Keratinocyte (primary cell): ENCODE data around the gene LDLRAP1.

Experiments
- EZH2 ChIP-seq: IDR thresholded peaks from one replicate; pipeline ENCODE4 v1.6.1; 2012; ENCODE audit warnings: inconsistent platforms, mild to moderate bottlenecking, low read length, moderate library complexity
- TF ChIP-seq, protein P1 (sequence below), 3 experiments: IDR thresholded peaks in 1 of 3; conservative IDR thresholded peaks in 1 of 3; optimal IDR thresholded peaks in 1 of 3; 2 replicates in 2 of 3; 3 replicates in 1 of 3; pipeline versions ENCODE3 to v1.5.1; 2011; ENCODE audit warnings: low read length in 3 of 3, mild to moderate bottlenecking in 3 of 3, moderate library complexity in 2 of 3, control low read depth in 1 of 3, inconsistent platforms in 1 of 3; ENCODE audit not compliant: insufficient read depth in 2 of 3; ENCODE audit errors: extremely low read depth in 1 of 3

DNA sequence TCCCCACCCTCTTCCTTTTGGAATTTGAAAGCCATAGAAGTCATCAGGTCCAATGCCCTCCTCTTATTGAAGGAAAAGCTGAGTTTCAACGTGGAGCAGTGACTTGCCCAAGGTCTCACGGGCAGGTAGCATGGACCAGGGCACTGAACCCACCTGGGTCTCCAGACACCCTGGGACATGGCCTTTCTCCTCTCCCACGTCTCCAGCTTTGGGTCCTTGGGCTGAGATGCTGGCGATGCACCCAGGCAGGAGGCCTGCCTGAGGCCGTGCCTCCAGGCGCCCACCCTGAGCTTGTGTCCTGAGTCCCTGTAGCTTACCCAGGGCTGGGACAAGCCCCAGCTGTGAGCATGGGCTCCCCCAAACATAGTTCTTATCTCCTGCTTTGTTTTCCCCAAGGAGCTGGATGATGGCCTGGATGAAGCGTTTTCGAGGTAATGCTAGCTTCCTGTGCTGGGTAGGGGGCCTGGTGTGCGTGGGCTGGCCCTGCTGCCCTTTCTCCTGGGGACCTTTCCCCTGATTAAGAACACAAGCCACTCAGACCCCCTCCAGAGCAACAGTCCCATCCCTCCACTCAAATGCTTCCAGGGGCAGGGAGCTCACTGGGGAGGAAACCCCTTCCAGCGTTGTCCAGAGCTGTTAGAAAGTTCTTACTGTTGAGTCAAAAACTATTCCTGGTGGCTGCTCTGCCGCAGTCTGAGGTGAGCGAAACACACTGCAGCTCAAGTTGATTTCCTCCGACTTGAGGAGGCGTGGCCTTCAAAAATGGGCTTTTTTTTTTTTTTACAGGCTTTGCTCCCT, 21.6 kb downstream of the LDLRAP1 start:
- TF ChIP-seq, protein P1, sequence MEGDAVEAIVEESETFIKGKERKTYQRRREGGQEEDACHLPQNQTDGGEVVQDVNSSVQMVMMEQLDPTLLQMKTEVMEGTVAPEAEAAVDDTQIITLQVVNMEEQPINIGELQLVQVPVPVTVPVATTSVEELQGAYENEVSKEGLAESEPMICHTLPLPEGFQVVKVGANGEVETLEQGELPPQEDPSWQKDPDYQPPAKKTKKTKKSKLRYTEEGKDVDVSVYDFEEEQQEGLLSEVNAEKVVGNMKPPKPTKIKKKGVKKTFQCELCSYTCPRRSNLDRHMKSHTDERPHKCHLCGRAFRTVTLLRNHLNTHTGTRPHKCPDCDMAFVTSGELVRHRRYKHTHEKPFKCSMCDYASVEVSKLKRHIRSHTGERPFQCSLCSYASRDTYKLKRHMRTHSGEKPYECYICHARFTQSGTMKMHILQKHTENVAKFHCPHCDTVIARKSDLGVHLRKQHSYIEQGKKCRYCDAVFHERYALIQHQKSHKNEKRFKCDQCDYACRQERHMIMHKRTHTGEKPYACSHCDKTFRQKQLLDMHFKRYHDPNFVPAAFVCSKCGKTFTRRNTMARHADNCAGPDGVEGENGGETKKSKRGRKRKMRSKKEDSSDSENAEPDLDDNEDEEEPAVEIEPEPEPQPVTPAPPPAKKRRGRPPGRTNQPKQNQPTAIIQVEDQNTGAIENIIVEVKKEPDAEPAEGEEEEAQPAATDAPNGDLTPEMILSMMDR (optimal IDR thresholded peaks at IDR 0.05 in 1 of 3, IDR thresholded peaks at IDR 0.05 in 1 of 3, conservative IDR thresholded peaks at IDR 0.05 in 1 of 3; ENCODE audit: extremely low read depth in 1 of 3, insufficient read depth in 2 of 3, low read length in 3 of 3), result no peak
- TF ChIP-seq EZH2, result no peak
